H1 (cell line): ENCODE measurements around the gene HMGB1. TPM values are rescaled to one million over a fixed set of nuclear protein-coding genes. Genes with fewer than 3 reads are reported as not detected.

Experiments used
- CTCF ChIA-PET: fragments of 300-600 bp; sonication (Branson Sonifier 250); formaldehyde crosslinking; loops from one replicate; lab custom pipeline; 2021; ENCODE audit not compliant: partially characterized antibody; lab: Charles Lee
- POLR2A ChIA-PET: fragments of 300-600 bp; sonication (Branson Sonifier 250); formaldehyde crosslinking; loops from one replicate; lab custom pipeline; 2021; ENCODE audit warnings: inconsistent platforms; ENCODE audit not compliant: partially characterized antibody; lab: Charles Lee
- DNase-seq, 2 experiments: peaks; one replicate each; pipeline versions ENCODE4 v3.0.0 to v3.0.0-alpha.2; 2010 to 2022; ENCODE audit warnings: low spot score in 2 of 2, low read depth in 1 of 2, mixed read lengths in 1 of 2
- FAIRE-seq: peaks from 2 replicates; lab custom pipeline; 2011; peaks lifted over from hg19 to GRCh38; lab: Jason Lieb, UNC
- H2AFZ ChIP-seq: 2 replicates; pipeline ENCODE4 v1.8.1; 2012; ENCODE audit warnings: low read length, inconsistent platforms
- H2AK5ac ChIP-seq: 2 replicates; pipeline ENCODE4 v1.6.1; 2013; ENCODE audit warnings: low read depth, low read length
- H2BK120ac ChIP-seq: replicated peaks from 2 replicates; pipeline ENCODE3; 2013; ENCODE audit warnings: low read depth, low read length, inconsistent platforms
- H2BK12ac ChIP-seq: 2 replicates; pipeline ENCODE4 v1.6.1; 2013; ENCODE audit warnings: low read depth, low read length
- H2BK15ac ChIP-seq: 2 replicates; pipeline ENCODE4 v1.6.1; 2013; ENCODE audit warnings: low read length
- H2BK20ac ChIP-seq: 2 replicates; pipeline ENCODE4 v1.6.1; 2013; ENCODE audit warnings: low read length
- H2BK5ac ChIP-seq: 2 replicates; pipeline ENCODE4 v1.6.1; 2013; ENCODE audit warnings: low read depth, low read length
- H3K14ac ChIP-seq: 2 replicates; pipeline ENCODE4 v1.6.1; 2013; ENCODE audit warnings: inconsistent platforms; ENCODE audit not compliant: insufficient read length
- H3K18ac ChIP-seq: 2 replicates; pipeline ENCODE4 v1.6.1; 2013; ENCODE audit warnings: low read length; ENCODE audit errors: extremely low read depth
- H3K23ac ChIP-seq: 2 replicates; pipeline ENCODE4 v1.6.1; 2013; ENCODE audit warnings: inconsistent platforms; ENCODE audit not compliant: insufficient read length
- H3K23me2 ChIP-seq: 2 replicates; pipeline ENCODE4 v1.6.1; 2013; ENCODE audit warnings: low read depth, low read length
- H3K27ac ChIP-seq: 2 replicates; pipeline ENCODE4 v1.6.1; 2011; ENCODE audit warnings: low read depth, low read length, inconsistent platforms
- H3K27me3 ChIP-seq, 4 experiments: replicated peaks in 1 of 4; 1 replicate in 1 of 4; 2 replicates in 3 of 4; pipeline versions ENCODE4 v1.6.1 to v1.8.1; 2011 to 2013; ENCODE audit warnings: low read length in 3 of 4, mild to moderate bottlenecking in 3 of 4, inconsistent platforms in 2 of 4, mixed read lengths in 2 of 4, moderate library complexity in 1 of 4; ENCODE audit not compliant: control insufficient read depth in 3 of 4, insufficient read depth in 3 of 4; ENCODE audit errors: extremely low read depth in 1 of 4
- H3K36me3 ChIP-seq, 4 experiments: 2 replicates each; pipeline versions ENCODE4 v1.6.1 to v1.8.1; 2011 to 2013; ENCODE audit warnings: mild to moderate bottlenecking in 4 of 4, low read length in 3 of 4, moderate library complexity in 2 of 4, control low read depth in 1 of 4, inconsistent platforms in 1 of 4; ENCODE audit not compliant: insufficient read depth in 4 of 4, control insufficient read depth in 2 of 4
- H3K4ac ChIP-seq: replicated peaks from 2 replicates; pipeline ENCODE3; 2013; ENCODE audit warnings: low read length, low read depth, mixed read lengths, inconsistent platforms; ENCODE audit not compliant: insufficient read length
- H3K4me1 ChIP-seq, 4 experiments: replicated peaks in 1 of 4; 1 replicate in 1 of 4; 2 replicates in 3 of 4; pipeline versions ENCODE4 v1.6.1 to v1.8.1; 2011 to 2013; ENCODE audit warnings: low read length in 3 of 4, inconsistent platforms in 2 of 4, mixed read lengths in 1 of 4; ENCODE audit not compliant: insufficient read depth in 4 of 4, control insufficient read depth in 3 of 4
- H3K4me2 ChIP-seq, 2 experiments: 2 replicates each; pipeline versions ENCODE4 v1.6.1 to v1.8.1; 2011 to 2013; ENCODE audit warnings: low read depth in 2 of 2, low read length in 2 of 2, control low read depth in 1 of 2, inconsistent platforms in 1 of 2, mild to moderate bottlenecking in 1 of 2; ENCODE audit not compliant: insufficient read depth in 1 of 2
- H3K4me3 ChIP-seq, 4 experiments: fragments of 200-600, 300-600 bp in 1 of 4; sonication (generic), shearing (Covaris generic), sonication (Bioruptor Twin) in 1 of 4; 2 replicates each; pipeline versions ENCODE4 v1.5.1 to v1.8.1; 2011 to 2016; ENCODE audit warnings: low read length in 4 of 4, low read depth in 3 of 4, control low read depth in 2 of 4, inconsistent platforms in 2 of 4, mild to moderate bottlenecking in 2 of 4, mixed read lengths in 1 of 4, moderate library complexity in 1 of 4; ENCODE audit not compliant: insufficient read depth in 2 of 4; ENCODE audit errors: extremely low read depth in 1 of 4
- H3K56ac ChIP-seq: replicated peaks from 2 replicates; pipeline ENCODE3; 2013; ENCODE audit warnings: low read depth, mild to moderate bottlenecking, mixed read lengths, low read length, inconsistent platforms; ENCODE audit not compliant: insufficient read length
- H3K79me1 ChIP-seq: 2 replicates; pipeline ENCODE4 v1.6.1; 2013; ENCODE audit warnings: low read depth, low read length, control low read depth
- H3K79me2 ChIP-seq, 2 experiments: 2 replicates each; pipeline versions ENCODE4 v1.6.1 to v1.8.1; 2012 to 2013; ENCODE audit warnings: low read length in 2 of 2, mild to moderate bottlenecking in 2 of 2, inconsistent platforms in 1 of 2; ENCODE audit not compliant: insufficient read depth in 2 of 2, control insufficient read depth in 1 of 2
- H3K9ac ChIP-seq, 4 experiments: replicated peaks in 1 of 4; 1 replicate in 1 of 4; 2 replicates in 3 of 4; pipeline versions ENCODE4 v1.6.1 to v1.8.1; 2011 to 2013; ENCODE audit warnings: low read depth in 3 of 4, low read length in 3 of 4, control low read depth in 2 of 4, mild to moderate bottlenecking in 2 of 4, moderate library complexity in 2 of 4, inconsistent platforms in 1 of 4; ENCODE audit errors: extremely low read depth in 1 of 4
- H3K9me3 ChIP-seq, 2 experiments: 2 replicates each; pipeline versions ENCODE4 v1.6.1 to v1.8.1; 2012 to 2013; ENCODE audit warnings: mild to moderate bottlenecking in 2 of 2, moderate library complexity in 2 of 2, control low read depth in 1 of 2, inconsistent platforms in 1 of 2, low read depth in 1 of 2, low read length in 1 of 2, mixed read lengths in 1 of 2; ENCODE audit not compliant: insufficient read depth in 2 of 2
- H4K20me1 ChIP-seq, 2 experiments: replicated peaks in 1 of 2; 2 replicates each; pipeline versions ENCODE3 to v1.8.1; 2011 to 2013; ENCODE audit warnings: inconsistent platforms in 2 of 2, low read length in 2 of 2, mild to moderate bottlenecking in 1 of 2; ENCODE audit not compliant: insufficient read depth in 2 of 2, control insufficient read depth in 1 of 2
- H4K5ac ChIP-seq: 2 replicates; pipeline ENCODE4 v1.6.1; 2013; ENCODE audit warnings: low read length, low read depth, mixed read lengths, inconsistent platforms; ENCODE audit not compliant: insufficient read length
- H4K8ac ChIP-seq: 2 replicates; pipeline ENCODE4 v1.8.0; 2013; ENCODE audit warnings: mild to moderate bottlenecking, moderate library complexity, low read length, inconsistent platforms; ENCODE audit not compliant: insufficient read depth; ENCODE audit errors: extremely low read depth
- H4K91ac ChIP-seq: replicated peaks from 2 replicates; pipeline ENCODE3; 2013; ENCODE audit warnings: low read length, mixed read lengths, inconsistent platforms; ENCODE audit not compliant: insufficient read length
- CBX5 ChIP-seq: fragments of 300-800, 300-1000 bp; sonication (generic); IDR thresholded peaks from 2 replicates; pipeline ENCODE4 v1.7.1; 2016; ENCODE audit warnings: antibody characterized with exemption, low read length, low read depth
- CTCF ChIP-seq, 3 experiments: IDR thresholded peaks; 1 replicate in 2 of 3; 2 replicates in 1 of 3; pipeline versions ENCODE4 v1.5.1 to v1.6.1; 2011; ENCODE audit warnings: low read length in 3 of 3, mild to moderate bottlenecking in 3 of 3, inconsistent platforms in 2 of 3, low read depth in 1 of 3, moderate library complexity in 1 of 3; ENCODE audit not compliant: insufficient read depth in 1 of 3; ENCODE audit errors: control extremely low read depth in 1 of 3
- MAX ChIP-seq: IDR thresholded peaks from 2 replicates; pipeline ENCODE4 v1.6.1; 2012; ENCODE audit warnings: inconsistent platforms
- NANOG ChIP-seq: IDR thresholded peaks from 2 replicates; pipeline ENCODE4 v1.6.1; 2011; ENCODE audit warnings: low read length, low read depth, mild to moderate bottlenecking, inconsistent platforms; ENCODE audit not compliant: insufficient read depth, poor library complexity, severe bottlenecking
- NRF1 ChIP-seq: IDR thresholded peaks from 2 replicates; pipeline ENCODE4 v1.6.1; 2011; ENCODE audit warnings: mild to moderate bottlenecking, low read depth, low read length, improper control_type of control experiment
- RFX5 ChIP-seq: IDR thresholded peaks from 2 replicates; pipeline ENCODE4 v1.6.1; 2011; ENCODE audit warnings: low read depth, low read length, improper control_type of control experiment, borderline replicate concordance
- SP1 ChIP-seq: IDR thresholded peaks from 2 replicates; pipeline ENCODE4 v1.6.1; 2011; ENCODE audit warnings: low read depth, low read length
- SRF ChIP-seq: IDR thresholded peaks from 2 replicates; pipeline ENCODE4 v1.6.1; 2011; ENCODE audit warnings: mild to moderate bottlenecking, low read depth, low read length, moderate library complexity
- TAF1 ChIP-seq: IDR thresholded peaks from 2 replicates; pipeline ENCODE4 v1.6.1; 2011; ENCODE audit warnings: mild to moderate bottlenecking, low read depth, low read length
- YY1 ChIP-seq: IDR thresholded peaks from 2 replicates; pipeline ENCODE4 v1.6.1; 2011; ENCODE audit warnings: low read depth, mild to moderate bottlenecking, low read length
- WGBS, 2 experiments: shearing (Covaris generic) in 1 of 2; methylation state at CpG; one replicate each; pipeline versions ENCODE4 v1.1.6 to v1.1.7; 2013 to 2015; ENCODE audit warnings: low lambda C conversion rate in 2 of 2, mixed read lengths in 2 of 2, inconsistent platforms in 1 of 2, low coverage in 1 of 2, missing lambda C conversion rate in 1 of 2; ENCODE audit not compliant: insufficient replicate concordance in 2 of 2, insufficient coverage in 1 of 2, insufficient read length in 1 of 2; ENCODE audit errors: extremely low coverage in 1 of 2, missing lambda C conversion rate in 1 of 2; 5-methylcytosine and 5-hydroxymethylcytosine counted together
- polyA plus RNA-seq, 7 experiments: library from polyadenylated mRNA; depleted of rRNA in 3 of 7; stranded (reverse) in 5 of 7; unstranded in 2 of 7; fragments of >200 nt in 5 of 7; fragments of 200-250 nt in 2 of 7; gene quantifications; 1 replicate in 5 of 7; 2 replicates in 1 of 7; 4 replicates in 1 of 7; pipeline versions ENCODE4 v1.2.1 to v1.2.3, GENCODE V29; 2011 to 2013; ENCODE audit warnings: missing spikeins in 2 of 7, mixed read lengths in 2 of 7
- total RNA-seq: library from RNA; stranded (reverse); fragmentation: NEBNext Ultra II Directional; extraction: Animal tissue kit (Norgen Biotek cat#: 25700); gene quantifications from 2 replicates; pipeline ENCODE4 v1.2.1, GENCODE V29; 2021
- TF ChIP-seq, protein P1 (sequence below): IDR thresholded peaks from 2 replicates; pipeline ENCODE4 v1.6.1; 2011; ENCODE audit warnings: low read length, improper control_type of control experiment

HMGB1 gene
- total and polyA plus RNA-seq, 2 of the 8 experiments (the other 6 are each of a cell fraction or from before 2014, with no cell fraction given): 123 to 776 TPM

GRCh38 chr13:30438286-30438685, 27.4 kb downstream of the HMGB1 start:
- H3K4me3 ChIP-seq: no peak overlapping the region
- H4K8ac ChIP-seq: no peak overlapping the region
- H2AK5ac ChIP-seq: no peak overlapping the region
- WGBS, 2 experiments: 96% methylated on average over 3 of the region's 3 CpGs; no CpG with 5 or more reads in 1 of the 2 experiments
- H3K56ac ChIP-seq: no peak overlapping the region
- H3K27ac ChIP-seq: no peak overlapping the region
- H3K4ac ChIP-seq: no peak overlapping the region
- H2BK12ac ChIP-seq: no peak overlapping the region
- no peaks in the 10 kb centered on the region for H3K23me2 ChIP-seq
- H3K79me1 ChIP-seq: no peaks in the 10 kb centered on the region
- H3K18ac ChIP-seq: no peak overlapping the region
- no peak overlapping the region for H2BK20ac ChIP-seq
- H3K23ac ChIP-seq: no peak overlapping the region
- ChIA-PET POLR2A (no interaction called here), CTCF (no interaction called here)
- H2AFZ ChIP-seq: no peak overlapping the region
- no peaks in the 10 kb centered on the region for H3K9me3 ChIP-seq
- no peak overlapping the region for H4K91ac ChIP-seq
- peak in 1 of 2 experiments; percentile 3 for DNase-seq
- H3K36me3 ChIP-seq: no peaks in the 10 kb centered on the region
- H4K5ac ChIP-seq: no peak overlapping the region
- no peaks in the 10 kb centered on the region for H3K27me3 ChIP-seq
- no peak overlapping the region for H2BK120ac ChIP-seq
- FAIRE-seq: no peak
- no peak overlapping the region for H2BK15ac ChIP-seq
- no peaks in the 10 kb centered on the region for H3K4me1 ChIP-seq
- no peak overlapping the region for H3K14ac ChIP-seq
- no peak overlapping the region for H3K9ac ChIP-seq
- no peaks in the 10 kb centered on the region for H4K20me1 ChIP-seq
- no peak overlapping the region for H3K4me2 ChIP-seq
- no peaks in the 10 kb centered on the region for H3K79me2 ChIP-seq
- H2BK5ac ChIP-seq: no peak overlapping the region
- TF ChIP-seq CTCF (IDR thresholded peaks at IDR 0.05; ENCODE audit: control extremely low read depth in 1 of 3, insufficient read depth in 1 of 3, low read depth in 1 of 3, low read length in 3 of 3) (no peak), TAF1 (no peak), CBX5 (no peak), MAX (no peak), YY1 (no peak), RFX5 (no peak), NRF1 (no peak), NANOG (no peak), SP1 (no peak), SRF (no peak)
- TF ChIP-seq, protein P1, sequence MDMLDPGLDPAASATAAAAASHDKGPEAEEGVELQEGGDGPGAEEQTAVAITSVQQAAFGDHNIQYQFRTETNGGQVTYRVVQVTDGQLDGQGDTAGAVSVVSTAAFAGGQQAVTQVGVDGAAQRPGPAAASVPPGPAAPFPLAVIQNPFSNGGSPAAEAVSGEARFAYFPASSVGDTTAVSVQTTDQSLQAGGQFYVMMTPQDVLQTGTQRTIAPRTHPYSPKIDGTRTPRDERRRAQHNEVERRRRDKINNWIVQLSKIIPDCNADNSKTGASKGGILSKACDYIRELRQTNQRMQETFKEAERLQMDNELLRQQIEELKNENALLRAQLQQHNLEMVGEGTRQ: no peak
